SK-N-SH (cell line): ENCODE results near the gene PCBD2.

Experiments
- GABPA ChIP-seq: IDR thresholded peaks from 2 replicates; pipeline ENCODE4 v1.4.0; 2012; ENCODE audit warnings: low read depth, mild to moderate bottlenecking
- TF ChIP-seq, protein P1 (sequence below): fragments of 200-600 bp; sonication (generic); IDR thresholded peaks from 2 replicates; pipeline ENCODE4 v1.6.1; 2017; ENCODE audit warnings: antibody characterized with exemption, mild to moderate bottlenecking, moderate library complexity

DNA sequence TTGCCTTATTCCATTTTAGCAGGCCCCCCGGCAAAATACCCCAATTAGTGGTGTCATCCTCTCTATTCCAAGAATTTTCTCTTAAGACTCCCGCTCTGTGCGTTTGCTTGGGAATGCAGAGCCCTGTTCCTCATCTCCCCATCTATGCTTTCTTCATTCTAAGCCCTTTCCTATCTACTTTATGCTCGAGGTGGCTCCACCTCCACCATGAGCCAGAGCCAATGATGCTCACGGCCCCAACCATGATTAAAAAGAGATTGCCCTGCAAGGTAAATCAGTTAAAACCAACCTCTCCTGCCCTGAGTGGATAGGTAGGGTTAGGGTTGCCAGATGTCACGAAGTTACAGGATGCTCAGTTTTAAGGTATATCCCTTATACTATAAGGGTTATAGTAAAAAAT, 31.4 kb upstream of the PCBD2 start:
- TF ChIP-seq, protein P1, sequence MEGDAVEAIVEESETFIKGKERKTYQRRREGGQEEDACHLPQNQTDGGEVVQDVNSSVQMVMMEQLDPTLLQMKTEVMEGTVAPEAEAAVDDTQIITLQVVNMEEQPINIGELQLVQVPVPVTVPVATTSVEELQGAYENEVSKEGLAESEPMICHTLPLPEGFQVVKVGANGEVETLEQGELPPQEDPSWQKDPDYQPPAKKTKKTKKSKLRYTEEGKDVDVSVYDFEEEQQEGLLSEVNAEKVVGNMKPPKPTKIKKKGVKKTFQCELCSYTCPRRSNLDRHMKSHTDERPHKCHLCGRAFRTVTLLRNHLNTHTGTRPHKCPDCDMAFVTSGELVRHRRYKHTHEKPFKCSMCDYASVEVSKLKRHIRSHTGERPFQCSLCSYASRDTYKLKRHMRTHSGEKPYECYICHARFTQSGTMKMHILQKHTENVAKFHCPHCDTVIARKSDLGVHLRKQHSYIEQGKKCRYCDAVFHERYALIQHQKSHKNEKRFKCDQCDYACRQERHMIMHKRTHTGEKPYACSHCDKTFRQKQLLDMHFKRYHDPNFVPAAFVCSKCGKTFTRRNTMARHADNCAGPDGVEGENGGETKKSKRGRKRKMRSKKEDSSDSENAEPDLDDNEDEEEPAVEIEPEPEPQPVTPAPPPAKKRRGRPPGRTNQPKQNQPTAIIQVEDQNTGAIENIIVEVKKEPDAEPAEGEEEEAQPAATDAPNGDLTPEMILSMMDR, result no peak
- no peak for TF ChIP-seq GABPA
